ENCODE data around the gene AKAP8L. TPM values are rescaled to one million over a fixed set of nuclear protein-coding genes. Genes with fewer than 3 reads are reported as not detected.

Gene AKAP8L
- total RNA-seq (100 to 1,000 TPM; 121 to 236 (median 140) TPM), polyA plus RNA-seq (100 to 1,000 TPM in 1 of 3 donors, 10 to 100 TPM in 2; 41.2 to 131 (median 87.8) TPM)
- long read RNA-seq, donor 1, partial matches to known transcripts = 0 of 5 reads
- long read RNA-seq, donor 1, other reads (novel, unspliced or antisense) = 0 of 5 reads
- long read RNA-seq, donor 2, partial matches to known transcripts = 0 of 5 reads
- long read RNA-seq, donor 2, other reads (novel, unspliced or antisense) = 0 of 5 reads

- H3K36me3 ChIP-seq = peaks cover 0 to 60% (median 28%) of the 10 kb centered on the region in 6 donors
- H3K27me3 ChIP-seq (replicated peaks in 1 of 7) = no peaks in the 10 kb centered on the region
- intact Hi-C loops (cut with DNase I; ENCODE audit: low total_unique reads) = loop anchor here (5.0 kb wide), 1 partner anchor 36 kb away; no protein-coding TSS in a partner anchor
- peak; percentile 98 for DNase-seq
- peak within 1 kb of the TSS; percentile 84 to 100 (median 99) for H3K4me3 ChIP-seq
- H3K4me1 ChIP-seq = peaks cover 14 to 58% (median 45%) of the 10 kb centered on the region in 6 donors
- peak within 1 kb of the TSS; percentile 48 to 94 (median 90) for H3K27ac ChIP-seq
- TF ChIP-seq CTCF (IDR thresholded peaks at IDR 0.05 in 8 of 11, conservative IDR thresholded peaks at IDR 0.05 in 3 of 11) (peak; percentile 79 to 97 (median 94)), POLR2AphosphoS5 (IDR thresholded peaks at IDR 0.05) (peak; percentile 97 to 98 (median 97)), POLR2A (IDR thresholded peaks at IDR 0.05) (peak in 2 of 3 donors; percentile 21 to 83)
- WGBS, 5 donors = 0 to 1% (median 1%) methylated on average over 37 to 61 of the region's 61 CpGs
- H3K9me3 ChIP-seq = peaks cover 0 to 8% (median 7%) of the 10 kb centered on the region in 8 donors
These were observed at the start of gene AKAP8L for GRCh38 chr19:15418579-15419412. Gene AKAP8L (minus strand): TSS chr19:15418988. CDS start chr19:15418923, 65 bp downstream.

- no peak for TF ChIP-seq POLR2A (IDR thresholded peaks at IDR 0.05)
- TF ChIP-seq CTCF (IDR thresholded peaks at IDR 0.05 in 8 of 11, conservative IDR thresholded peaks at IDR 0.05 in 3 of 11) = no peak
- no peak for TF ChIP-seq POLR2AphosphoS5 (IDR thresholded peaks at IDR 0.05)
- WGBS, 5 donors = 66 to 77% (median 71%) methylated on average over 6 of the region's 6 CpGs
- intact Hi-C loops (cut with DNase I; ENCODE audit: low total_unique reads) = no loop called here
- peaks cover 0 to 55% (median 19%) of the 10 kb centered on the region in 7 donors for H3K27me3 ChIP-seq (replicated peaks in 1 of 7)
- no peak overlapping the region for H3K4me3 ChIP-seq
- H3K27ac ChIP-seq = peak overlapping the region in 4 of 8 donors; percentile 47 to 79 (median 68)
- peaks cover 15 to 75% (median 52%) of the 10 kb centered on the region in 6 donors for H3K4me1 ChIP-seq
- peaks cover 0 to under 1% (median 0%) of the 10 kb centered on the region in 6 donors for H3K36me3 ChIP-seq
- peak; percentile 34 for DNase-seq
- no peaks in the 10 kb centered on the region for H3K9me3 ChIP-seq
These were observed 49.0 kb upstream of the AKAP8L start for GRCh38 chr19:15467734-15468214.

DNA sequence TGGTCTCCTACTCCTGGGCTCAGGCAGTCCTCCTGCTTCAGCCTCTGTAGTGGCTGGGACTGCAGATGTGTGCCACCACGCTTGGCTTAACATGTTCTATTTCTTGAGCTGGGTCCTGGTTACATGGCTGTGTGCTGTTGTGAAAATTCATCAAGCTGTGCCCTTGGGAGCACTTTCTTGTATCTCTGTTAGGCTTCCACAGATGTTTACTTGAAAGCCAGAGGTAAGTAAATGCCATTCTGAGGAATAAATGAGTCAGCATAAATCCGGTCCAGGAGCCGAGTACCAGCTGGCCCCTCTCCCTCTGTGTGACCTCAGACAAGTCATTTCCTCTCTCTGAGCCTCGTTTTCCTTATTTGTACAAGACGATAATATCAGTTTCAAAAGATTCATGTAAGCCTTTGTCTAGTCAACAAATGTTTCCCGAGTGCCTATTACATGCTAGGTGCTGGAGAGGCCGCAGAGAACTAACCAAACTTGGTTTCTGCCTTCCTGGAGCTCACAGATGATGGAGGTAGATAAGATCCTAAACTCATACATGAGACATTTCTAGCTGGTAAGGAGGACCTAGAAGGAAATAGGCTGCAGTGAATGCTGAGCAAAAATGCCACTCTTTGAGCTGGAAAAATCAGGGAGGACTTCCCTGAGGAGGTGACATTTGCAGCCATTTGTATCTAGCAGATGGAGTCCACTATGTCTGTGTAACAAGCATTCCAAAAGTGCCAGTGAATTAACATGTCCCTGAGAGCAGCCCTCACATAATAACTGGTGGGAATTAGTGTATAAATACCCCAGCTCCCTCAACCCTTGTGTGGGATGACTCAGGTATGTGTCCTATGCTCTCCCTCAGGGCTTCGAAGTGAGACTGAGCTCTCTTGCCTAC lies 48.3 kb upstream of the AKAP8L start:
- intact Hi-C loops (cut with DNase I; ENCODE audit: low total_unique reads) = no loop called here
- H3K27me3 ChIP-seq (replicated peaks in 1 of 7) = peaks cover 0 to 51% (median 19%) of the 10 kb centered on the region in 7 donors
- DNase-seq = peak; percentile 67
- WGBS, 5 donors = 14 to 20% (median 19%) methylated on average over 8 of the region's 8 CpGs
- TF ChIP-seq POLR2AphosphoS5 (IDR thresholded peaks at IDR 0.05) = peak in 1 of 3 donors; percentile 53
- TF ChIP-seq POLR2A (IDR thresholded peaks at IDR 0.05) = no peak
- H3K36me3 ChIP-seq = peaks cover 0 to 8% (median 0%) of the 10 kb centered on the region in 6 donors
- H3K4me1 ChIP-seq = peaks cover 20 to 82% (median 58%) of the 10 kb centered on the region in 6 donors
- H3K27ac ChIP-seq = peak overlapping the region in 7 of 8 donors; percentile 35 to 79 (median 66)
- no peak overlapping the region for H3K4me3 ChIP-seq
- H3K9me3 ChIP-seq = no peaks in the 10 kb centered on the region

All from spleen (tissue), 13 donors.